ENCODE data around the gene SRRD.
A peak's percentile ranks its signal among the peaks of the same experiment; 100 is the strongest.
"Not testable (repeated sequence)": the region's sequence is repeated elsewhere in the genome, so short reads cannot be mapped to it uniquely, and the experiment has no call there.

SRRD gene

GRCh38 chr22:26525946-26526564, 42.4 kb downstream of the SRRD start:
- no peak for DNase-seq

- DNase-seq, result no peak
These were observed 43.5 kb downstream of the SRRD start for GRCh38 chr22:26527167-26527566.

- DNase-seq, result peak; percentile 42
These were observed 44.1 kb downstream of the SRRD start for GRCh38 chr22:26527574-26528465.

GRCh38 chr22:26528518-26528917, 44.8 kb downstream of the SRRD start:
- not testable (repeated sequence) for DNase-seq

- DNase-seq, result no peak
These were observed 45.7 kb downstream of the SRRD start for GRCh38 chr22:26529345-26529744.

- DNase-seq, result peak; percentile 43
These were observed 50.6 kb downstream of the SRRD start for GRCh38 chr22:26534171-26534855.

GRCh38 chr22:26534874-26535602, 51.4 kb downstream of the SRRD start:
- DNase-seq, result no peak

- DNase-seq, result no peak
These were observed 51.9 kb downstream of the SRRD start for GRCh38 chr22:26535603-26535908.

- no peak for DNase-seq
These were observed 52.5 kb downstream of the SRRD start for GRCh38 chr22:26536056-26536761.

GRCh38 chr22:26536762-26537134, 53.1 kb downstream of the SRRD start:
- DNase-seq, result no peak

GRCh38 chr22:26540119-26540518, 56.4 kb downstream of the SRRD start:
- DNase-seq, result no peak

GRCh38 chr22:26541167-26541819, 57.6 kb downstream of the SRRD start:
- no peak for DNase-seq

GRCh38 chr22:26542831-26543230, 59.2 kb downstream of the SRRD start:
- no peak for DNase-seq
